GM21717 (cell line): ENCODE measurements around the gene FUOM.
A peak's percentile ranks its signal among the peaks of the same experiment; 100 is the strongest.

Experiments
- ATAC-seq: cut with Tn5 transposase; IDR thresholded peaks from one replicate; pipeline ENCODE4 v1.9.1; 2021; ENCODE audit warnings: mild to moderate bottlenecking, moderate library complexity; ENCODE audit not compliant: unreplicated experiment

FUOM gene, protein sequence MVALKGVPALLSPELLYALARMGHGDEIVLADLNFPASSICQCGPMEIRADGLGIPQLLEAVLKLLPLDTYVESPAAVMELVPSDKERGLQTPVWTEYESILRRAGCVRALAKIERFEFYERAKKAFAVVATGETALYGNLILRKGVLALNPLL

GRCh38 chr10:133357285-133358161, at the start of gene FUOM:
Gene FUOM, minus strand, starts transcription at chr10:133358019. Its CDS starts 12 bp downstream, at chr10:133358007.
- ATAC-seq: peak; percentile 66

DNA sequence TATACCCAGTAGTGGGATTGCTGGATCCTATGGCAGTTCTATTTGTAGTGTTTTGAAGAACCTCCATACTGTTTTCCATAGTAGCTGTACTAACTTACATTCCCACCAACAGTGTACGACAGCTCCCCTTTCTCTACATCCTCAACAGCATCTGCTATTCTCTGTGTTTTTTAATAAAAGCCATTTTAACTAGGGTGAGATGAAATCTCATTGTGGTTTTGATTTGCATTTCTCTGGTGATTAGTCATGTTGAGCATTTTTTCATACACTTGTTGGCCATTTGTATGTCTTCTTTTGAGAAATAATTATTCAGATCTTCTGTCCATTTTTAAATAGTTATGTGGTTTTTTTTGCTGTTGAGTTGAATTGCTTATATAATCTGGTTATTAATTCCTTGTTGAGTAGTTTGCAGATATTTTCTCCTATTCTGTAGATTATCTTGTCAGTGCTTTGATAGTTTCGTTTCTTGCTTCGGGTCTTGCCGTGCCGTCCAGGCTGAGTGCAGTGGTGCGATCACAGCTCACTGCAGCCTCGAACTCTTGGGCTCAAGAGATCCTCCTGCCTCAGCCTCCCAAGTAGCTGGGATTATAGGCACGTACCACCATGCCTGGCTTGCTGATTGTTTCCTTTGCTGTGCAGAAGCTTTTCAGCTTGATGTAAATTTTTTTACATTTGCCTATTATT, 48.2 kb upstream of the FUOM start:
- no peak for ATAC-seq

DNA sequence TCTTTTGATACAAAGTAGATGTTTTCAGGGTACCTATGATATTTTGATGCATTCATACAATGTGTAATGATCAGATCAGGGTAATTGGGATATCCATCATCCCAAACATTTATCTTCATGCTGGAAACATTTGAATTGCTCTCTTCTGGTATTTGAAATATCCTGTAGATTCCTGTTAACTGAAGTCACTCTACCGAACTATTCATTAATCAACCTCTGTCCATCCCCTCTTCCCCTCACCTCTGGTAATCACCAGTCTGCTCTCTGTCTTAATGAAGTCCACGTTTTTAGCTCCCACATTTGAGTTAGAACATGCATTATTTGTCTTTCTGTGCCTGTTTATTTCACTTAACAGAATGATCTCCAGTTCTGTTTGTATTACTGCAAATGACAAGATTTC, 47.5 kb upstream of the FUOM start:
- no peak for ATAC-seq

DNA sequence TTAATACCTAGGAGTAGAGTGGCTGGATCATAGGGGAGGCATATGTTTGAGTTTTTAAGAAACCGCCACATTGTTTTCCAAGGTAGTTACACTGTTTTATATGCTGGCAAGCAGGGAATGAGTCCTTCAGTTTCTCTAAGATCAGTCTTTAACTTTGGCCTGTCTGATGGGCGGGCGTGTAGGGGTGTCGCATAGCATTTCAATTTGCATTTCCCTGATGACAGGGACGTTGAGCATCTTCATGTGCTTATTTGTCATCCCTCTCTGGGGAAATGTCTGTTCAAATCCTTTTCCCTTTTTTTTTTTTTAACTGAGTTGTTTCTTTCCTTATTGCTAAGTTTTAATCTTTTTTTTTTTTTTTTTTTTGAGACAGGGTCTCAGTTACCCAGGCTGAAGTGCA, 46.0 kb upstream of the FUOM start:
- no peak for ATAC-seq

GRCh38 chr10:133403359-133403758, 45.5 kb upstream of the FUOM start:
- ATAC-seq: no peak

- ATAC-seq: no peak
Observed at GRCh38 chr10:133401981-133402725, 44.3 kb upstream of the FUOM start.

DNA sequence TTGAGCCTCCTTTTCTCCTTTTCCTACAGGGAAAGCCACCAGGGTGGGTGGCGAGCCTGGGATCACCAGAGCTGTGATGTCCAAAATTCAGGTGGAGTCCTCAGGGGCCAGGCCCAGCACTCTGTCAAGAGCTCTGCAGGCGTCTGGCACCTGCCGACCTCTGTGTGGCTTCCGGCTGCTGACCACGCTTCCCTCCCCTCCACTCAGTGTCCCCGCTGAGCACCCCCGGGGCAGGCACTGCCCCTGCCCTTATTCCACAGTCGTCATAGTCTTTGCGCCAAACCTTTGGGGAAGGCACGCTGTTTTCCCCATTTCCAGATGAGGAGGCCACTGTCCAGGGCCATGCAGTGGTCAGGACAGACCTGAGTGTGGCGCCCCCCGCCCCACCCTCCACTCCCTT, 43.7 kb upstream of the FUOM start:
- no peak for ATAC-seq

DNA sequence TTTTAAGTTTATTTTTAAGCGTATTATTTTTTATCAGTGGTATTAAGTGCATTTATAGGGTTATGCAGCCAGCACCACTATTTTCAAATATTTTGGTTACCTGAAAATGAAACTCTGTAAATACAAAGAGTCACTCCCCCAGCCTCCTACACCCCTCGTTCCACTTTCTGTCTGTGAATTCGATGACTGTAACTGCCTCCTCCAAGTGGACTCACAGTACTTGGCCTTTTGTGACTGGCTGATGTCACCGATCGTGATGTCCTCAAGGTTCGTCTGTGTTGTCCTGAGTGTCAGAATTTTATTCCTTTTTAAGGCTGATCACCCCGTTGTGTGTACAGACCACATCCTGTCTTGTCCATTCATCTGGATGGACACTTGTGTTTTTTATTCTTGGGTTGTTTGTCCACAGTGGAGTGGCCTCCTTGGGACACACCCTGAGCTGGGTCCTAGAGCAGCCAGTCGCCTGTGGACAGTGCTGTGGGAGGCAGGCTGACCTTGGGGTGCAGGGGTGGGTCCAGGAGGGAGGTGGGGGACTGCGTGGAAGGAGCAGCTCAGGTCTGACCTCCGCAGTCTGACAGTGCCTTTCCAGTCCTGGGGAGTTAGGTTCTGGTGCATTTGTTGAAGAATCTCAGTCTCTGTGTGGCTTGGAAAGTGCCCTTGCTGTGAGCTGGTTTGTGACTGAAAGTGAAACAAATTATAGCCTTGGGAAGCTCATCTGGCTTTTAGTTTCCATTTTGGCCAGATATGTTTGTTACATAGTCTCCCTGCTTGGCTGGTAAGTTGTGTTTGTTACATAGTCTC, 43.0 kb upstream of the FUOM start:
- peak; percentile 79 for ATAC-seq

DNA sequence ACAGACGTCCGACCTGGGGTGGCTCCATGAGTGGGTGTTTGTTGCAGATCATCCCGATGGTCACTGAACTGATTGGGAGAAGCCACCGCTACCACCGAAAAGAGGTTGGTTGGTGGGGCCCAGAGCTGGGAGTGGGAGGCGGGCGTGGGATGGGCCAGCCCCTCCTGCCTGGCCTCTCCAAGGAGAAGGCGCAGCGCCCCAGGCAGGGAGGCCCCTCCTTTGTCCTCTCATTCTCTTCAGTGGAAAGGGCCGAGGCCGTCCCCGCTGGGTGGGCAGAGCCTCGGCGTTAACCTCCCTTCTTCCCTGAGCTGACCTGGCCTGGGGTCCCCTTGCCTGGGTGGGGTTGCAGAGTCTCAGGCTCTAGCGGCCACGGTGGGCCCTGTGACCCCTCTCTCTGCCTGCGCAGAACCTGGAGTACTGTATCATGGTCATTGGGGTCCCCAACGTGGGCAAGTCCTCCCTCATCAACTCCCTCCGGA, 41.3 kb upstream of the FUOM start:
- no peak for ATAC-seq

DNA sequence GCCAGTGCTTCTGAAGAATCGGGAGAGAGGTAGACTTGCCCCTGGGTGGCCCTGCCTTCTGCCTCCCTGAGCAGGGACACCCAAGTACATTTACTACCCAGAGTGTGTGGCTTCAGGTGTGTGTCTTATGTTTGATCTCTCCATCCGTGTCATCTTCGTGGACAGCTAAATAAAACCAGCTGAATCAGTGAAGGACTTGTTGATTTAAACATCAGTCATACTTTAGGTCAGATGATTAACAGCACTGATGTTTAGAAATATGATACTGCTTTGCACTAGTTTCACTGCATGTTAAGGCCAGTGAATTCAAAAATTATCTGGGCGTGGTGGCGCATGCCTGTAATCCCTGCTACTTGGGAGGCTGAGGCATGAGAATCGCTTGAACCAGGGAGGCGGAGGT, 40.1 kb upstream of the FUOM start:
- no peak for ATAC-seq

DNA sequence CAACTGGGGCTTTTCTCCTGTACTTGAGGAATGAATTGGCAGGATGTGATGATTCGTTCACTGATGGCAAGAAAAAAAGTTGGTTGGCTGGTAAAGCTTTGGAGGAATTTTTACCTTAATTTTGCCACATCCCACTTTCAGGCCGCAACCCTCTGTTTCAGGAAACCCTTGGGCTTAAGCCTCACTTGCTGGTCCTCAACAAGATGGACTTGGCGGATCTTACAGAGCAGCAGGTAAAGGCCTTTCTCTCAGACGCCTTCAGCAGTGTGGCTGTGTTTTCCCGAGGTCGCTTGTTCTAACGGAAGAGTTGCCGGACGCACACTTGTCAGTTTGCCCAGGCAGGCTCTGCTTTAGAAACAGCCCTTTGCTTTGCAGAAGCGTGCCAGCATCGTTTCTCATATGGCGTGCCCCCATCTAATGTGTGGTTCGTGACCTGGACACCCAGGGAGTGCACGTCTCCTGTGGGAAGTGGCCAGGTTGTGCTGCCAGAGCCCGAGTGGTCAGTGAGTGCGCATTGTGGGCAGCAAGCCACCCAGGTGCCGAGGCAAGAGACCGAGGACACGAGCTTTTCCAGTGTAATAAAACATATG, 38.3 kb upstream of the FUOM start:
- no peak for ATAC-seq

DNA sequence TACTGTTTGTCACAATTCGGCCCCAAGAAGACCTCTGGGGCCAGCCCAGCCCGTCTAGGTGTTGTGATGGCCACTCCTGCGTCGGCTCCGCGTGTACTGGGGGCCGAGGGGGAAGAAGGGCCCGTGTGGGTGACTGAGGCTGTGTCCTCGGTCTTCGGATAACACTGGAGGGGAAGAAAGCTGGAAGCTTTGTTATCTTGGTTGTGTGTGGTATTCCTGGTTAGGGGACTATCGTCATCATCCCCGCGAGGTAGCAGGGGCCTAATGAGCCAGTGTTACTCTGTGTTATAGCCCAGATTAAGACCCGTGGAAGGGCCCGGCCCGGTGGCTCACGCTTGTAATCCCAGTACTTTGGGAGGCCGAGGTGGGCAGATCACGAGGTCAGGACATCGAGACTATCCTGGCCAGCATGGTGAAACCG, 37.0 kb upstream of the FUOM start:
- ATAC-seq: no peak

DNA sequence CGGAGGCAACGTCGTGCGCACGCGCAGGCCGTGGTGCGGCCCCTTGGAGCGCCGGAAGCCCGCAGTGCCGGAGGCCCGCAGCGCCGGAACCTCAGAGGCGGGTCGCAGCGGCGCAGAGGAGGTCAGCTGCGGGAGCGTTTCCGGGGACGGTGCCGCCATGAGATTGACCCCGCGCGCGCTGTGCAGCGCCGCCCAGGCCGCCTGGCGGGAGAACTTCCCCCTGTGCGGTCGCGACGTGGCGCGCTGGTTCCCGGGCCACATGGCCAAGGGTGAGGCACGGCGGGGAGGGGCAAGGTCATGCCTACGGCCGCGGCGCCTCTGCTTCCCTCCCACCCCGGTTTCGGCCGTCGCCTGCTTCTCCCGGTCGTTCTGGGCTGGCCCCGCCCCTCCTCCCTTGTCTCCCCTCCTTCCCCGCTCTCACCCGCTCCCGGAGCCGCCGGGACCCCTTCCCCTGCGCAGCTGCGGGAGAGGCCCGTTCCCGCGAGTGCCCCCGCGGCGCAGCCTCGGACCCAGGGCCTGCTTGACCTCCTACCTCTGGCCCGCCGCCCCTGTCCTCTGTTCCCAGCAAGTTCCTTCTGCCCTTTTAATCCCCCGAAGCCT, 36.3 kb upstream of the FUOM start, which contains the start of gene MTG1:
MTG1 (plus strand) TSS at position 94 of the 600 bp plus-strand sequence; CDS start at position 158, 64 bp downstream.
- ATAC-seq: peak; percentile 62

DNA sequence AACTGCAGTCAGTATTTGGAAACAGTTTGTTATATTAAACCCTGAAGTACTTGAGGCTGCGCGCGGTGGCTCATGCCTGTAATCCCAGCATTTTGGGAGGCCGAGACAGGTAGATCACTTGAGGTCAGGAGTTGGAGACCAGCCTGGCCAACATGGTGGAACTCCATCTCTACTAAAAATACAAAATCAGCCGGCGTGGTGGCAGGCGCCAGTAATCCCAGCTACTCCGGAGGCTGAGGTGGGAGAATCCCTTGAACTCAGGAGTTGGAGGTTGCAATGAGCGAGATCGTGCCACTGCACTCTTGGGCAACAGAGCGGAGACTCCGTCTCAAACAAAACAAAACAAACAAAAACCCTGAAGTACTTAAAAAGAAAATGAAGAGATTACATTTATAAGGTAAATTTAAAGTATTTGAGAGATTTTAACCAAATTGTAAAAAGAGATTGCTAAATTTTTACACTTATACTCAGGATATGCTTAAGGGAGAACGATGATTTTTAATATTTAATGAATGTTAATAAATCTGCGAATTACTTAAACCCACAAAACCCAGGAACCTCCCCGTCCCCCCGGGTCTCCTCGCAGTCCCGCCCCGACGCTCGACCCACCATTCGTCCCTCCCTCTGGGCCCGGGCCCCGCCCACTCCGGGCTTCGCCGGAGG, 35.7 kb upstream of the FUOM start:
- ATAC-seq: no peak

GRCh38 chr10:133391761-133392518, 34.1 kb upstream of the FUOM start:
- no peak for ATAC-seq

DNA sequence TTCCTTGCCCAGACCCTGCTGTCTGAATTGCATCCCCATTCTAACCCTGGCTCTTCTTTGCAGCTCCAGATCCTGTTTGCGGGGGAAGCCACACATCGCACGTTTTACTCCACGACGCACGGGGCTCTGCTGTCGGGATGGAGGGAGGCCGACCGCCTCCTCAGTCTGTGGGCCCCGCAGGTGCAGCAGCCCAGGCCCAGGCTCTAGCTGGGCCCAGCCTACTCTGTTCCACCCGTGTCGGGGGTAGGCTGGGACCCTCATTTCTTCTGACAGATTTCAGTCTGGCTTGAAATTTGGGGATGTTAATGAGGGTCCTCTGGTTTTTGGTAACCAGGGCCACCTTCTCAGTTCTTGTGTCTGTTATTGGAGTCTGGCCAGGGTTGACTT, 33.4 kb upstream of the FUOM start:
- ATAC-seq: no peak

- ATAC-seq: no peak
Observed at GRCh38 chr10:133390597-133391248, 32.9 kb upstream of the FUOM start.
